ENCODE results near the gene TNIP1.
A peak's percentile ranks its signal among the peaks of the same experiment; 100 is the strongest.

TNIP1 gene

GRCh38 chr5:150992705-150993104, 88.1 kb downstream of the TNIP1 start:
- H3K4me3 ChIP-seq (ENCODE audit: low read depth, low read length): no peak overlapping the region
- no peaks in the 10 kb centered on the region for H3K79me2 ChIP-seq
- H3K4me1 ChIP-seq: peaks cover 3% of the 10 kb centered on the region
- H3K9ac ChIP-seq: no peak overlapping the region
- TF ChIP-seq CTCF (IDR thresholded peaks at IDR 0.05): no peak
- H3K27me3 ChIP-seq (ENCODE audit: control insufficient read depth, insufficient read depth, low read length): no peaks in the 10 kb centered on the region
- H3K36me3 ChIP-seq (ENCODE audit: control insufficient read depth, insufficient read depth, low read length): no peaks in the 10 kb centered on the region
- no peak overlapping the region for H2AFZ ChIP-seq
- no peak overlapping the region for H3K4me2 ChIP-seq (ENCODE audit: low read length)
- no peaks in the 10 kb centered on the region for H3K9me3 ChIP-seq (ENCODE audit: control insufficient read depth, low read length)
- no peak overlapping the region for H3K27ac ChIP-seq

- Histone ChIP-seq H2AFZ (no peak overlapping the region), H3K27ac (no peak overlapping the region), H3K9me3 (ENCODE audit: control insufficient read depth, low read length) (no peaks in the 10 kb centered on the region), H3K36me3 (ENCODE audit: control insufficient read depth, insufficient read depth, low read length) (no peaks in the 10 kb centered on the region), H3K4me2 (ENCODE audit: low read length) (no peak overlapping the region), H3K27me3 (ENCODE audit: control insufficient read depth, insufficient read depth, low read length) (no peaks in the 10 kb centered on the region), H3K4me1 (peaks cover 13% of the 10 kb centered on the region), H3K9ac (no peak overlapping the region), H3K79me2 (no peaks in the 10 kb centered on the region), H3K4me3 (ENCODE audit: low read depth, low read length) (no peak overlapping the region)
- no peak for TF ChIP-seq CTCF (IDR thresholded peaks at IDR 0.05)
Measured at GRCh38 chr5:150989695-150990094, 91.1 kb downstream of the TNIP1 start.

GRCh38 chr5:150987746-150988145, 93.1 kb downstream of the TNIP1 start:
- no peak for TF ChIP-seq CTCF (IDR thresholded peaks at IDR 0.05)
- Histone ChIP-seq H3K4me2 (ENCODE audit: low read length) (no peak overlapping the region), H3K9ac (no peak overlapping the region), H2AFZ (peak overlapping the region; percentile 45), H3K79me2 (no peaks in the 10 kb centered on the region), H3K36me3 (ENCODE audit: control insufficient read depth, insufficient read depth, low read length) (no peaks in the 10 kb centered on the region), H3K9me3 (ENCODE audit: control insufficient read depth, low read length) (no peaks in the 10 kb centered on the region), H3K27ac (no peak overlapping the region), H3K4me1 (peaks cover 13% of the 10 kb centered on the region), H3K4me3 (ENCODE audit: low read depth, low read length) (no peak overlapping the region), H3K27me3 (ENCODE audit: control insufficient read depth, insufficient read depth, low read length) (no peaks in the 10 kb centered on the region)

All from parathyroid adenoma (tissue), 2 donors.